Iris pigment epithelial cell (primary cell): ENCODE measurements around the gene TFPI2.

ENCODE experiments used
- DNase-seq: peaks from one replicate; pipeline ENCODE4 v3.0.0-alpha.2; 2011; ENCODE audit warnings: low read depth

Gene TFPI2

GRCh38 chr7:93906267-93906666 lies 15.7 kb upstream of the TFPI2 start, which contains the start of gene GNGT1:
Gene GNGT1, plus strand, starts transcription at chr7:93906567. Its CDS starts 180 bp downstream, at chr7:93906747.
- no peak for DNase-seq

- DNase-seq: peak; percentile 66
Measured at GRCh38 chr7:93902777-93903423, 12.3 kb upstream of the TFPI2 start.

- no peak for DNase-seq
Measured at GRCh38 chr7:93897680-93898079, 7.1 kb upstream of the TFPI2 start.

GRCh38 chr7:93895859-93896600 lies 5.5 kb upstream of the TFPI2 start:
- no peak for DNase-seq

GRCh38 chr7:93894966-93895640 lies 4.5 kb upstream of the TFPI2 start:
- DNase-seq: no peak

GRCh38 chr7:93894426-93894825 lies 3.9 kb upstream of the TFPI2 start:
- peak; percentile 23 for DNase-seq

GRCh38 chr7:93890041-93890463 lies 501 bp downstream of the TFPI2 start:
- DNase-seq: peak; percentile 79

GRCh38 chr7:93889261-93889660 lies 1.3 kb downstream of the TFPI2 start:
- peak; percentile 82 for DNase-seq

GRCh38 chr7:93884541-93884940 lies 6.0 kb downstream of the TFPI2 start:
- no peak for DNase-seq

GRCh38 chr7:93883917-93884345 lies 6.6 kb downstream of the TFPI2 start:
- DNase-seq: no peak

- DNase-seq: peak; percentile 36
Measured at GRCh38 chr7:93883078-93883916, 7.3 kb downstream of the TFPI2 start.

GRCh38 chr7:93882468-93882867 lies 8.1 kb downstream of the TFPI2 start:
- no peak for DNase-seq

- no peak for DNase-seq
Measured at GRCh38 chr7:93879356-93879755, 11.2 kb downstream of the TFPI2 start.

GRCh38 chr7:93877742-93878141 lies 12.8 kb downstream of the TFPI2 start:
- no peak for DNase-seq

GRCh38 chr7:93873998-93874574 lies 16.5 kb downstream of the TFPI2 start:
- DNase-seq: no peak

GRCh38 chr7:93866886-93867285 lies 23.7 kb downstream of the TFPI2 start:
- DNase-seq: no peak

GRCh38 chr7:93862651-93863050 lies 27.9 kb downstream of the TFPI2 start:
- no peak for DNase-seq

GRCh38 chr7:93861325-93861949 lies 29.1 kb downstream of the TFPI2 start:
- DNase-seq: no peak

GRCh38 chr7:93860261-93860660 lies 30.3 kb downstream of the TFPI2 start:
- no peak for DNase-seq

- no peak for DNase-seq
Measured at GRCh38 chr7:93858857-93859256, 31.7 kb downstream of the TFPI2 start.

- DNase-seq: peak; percentile 57
Measured at GRCh38 chr7:93856323-93856722, 34.2 kb downstream of the TFPI2 start.
